GM18858 (cell line): ENCODE measurements around the gene GDF9.

Source experiments
- ATAC-seq: cut with Tn5 transposase; IDR thresholded peaks from one replicate; pipeline ENCODE4 v1.9.1; 2021; ENCODE audit not compliant: unreplicated experiment

Gene GDF9

GRCh38 chr5:132866342-132867045 is at the start of gene GDF9, which contains the start of gene UQCRQ:
Gene GDF9 (minus strand): TSS chr5:132866469. CDS start chr5:132864533, 1,936 bp downstream.
Gene UQCRQ (plus strand): TSS chr5:132866642. CDS start chr5:132866882, 240 bp downstream.
- ATAC-seq = peak; percentile 97

- ATAC-seq = no peak
Observed at GRCh38 chr5:132915681-132916080, 49.4 kb upstream of the GDF9 start.

- no peak for ATAC-seq
Observed at GRCh38 chr5:132909702-132910101, 43.4 kb upstream of the GDF9 start.

GRCh38 chr5:132907161-132907560 is 40.9 kb upstream of the GDF9 start:
- no peak for ATAC-seq

GRCh38 chr5:132905938-132906337 is 39.7 kb upstream of the GDF9 start:
- no peak for ATAC-seq

- no peak for ATAC-seq
Observed at GRCh38 chr5:132901730-132902129, 35.5 kb upstream of the GDF9 start.

- no peak for ATAC-seq
Observed at GRCh38 chr5:132901036-132901435, 34.8 kb upstream of the GDF9 start.

GRCh38 chr5:132898094-132898493 is 31.8 kb upstream of the GDF9 start:
- no peak for ATAC-seq

- ATAC-seq = no peak
Observed at GRCh38 chr5:132896685-132897084, 30.4 kb upstream of the GDF9 start.

- ATAC-seq = no peak
Observed at GRCh38 chr5:132895719-132896305, 29.5 kb upstream of the GDF9 start.

- ATAC-seq = no peak
Observed at GRCh38 chr5:132890817-132891216, 24.5 kb upstream of the GDF9 start.

GRCh38 chr5:132889501-132889900 is 23.2 kb upstream of the GDF9 start:
- no peak for ATAC-seq

GRCh38 chr5:132887283-132887682 is 21.0 kb upstream of the GDF9 start:
- ATAC-seq = no peak

- ATAC-seq = no peak
Observed at GRCh38 chr5:132886064-132886823, 20.0 kb upstream of the GDF9 start.

- no peak for ATAC-seq
Observed at GRCh38 chr5:132884548-132884947, 18.3 kb upstream of the GDF9 start.

GRCh38 chr5:132883261-132883834 is 17.1 kb upstream of the GDF9 start:
- no peak for ATAC-seq

- ATAC-seq = no peak
Observed at GRCh38 chr5:132877938-132878337, 11.7 kb upstream of the GDF9 start.

GRCh38 chr5:132877466-132877865 is 11.2 kb upstream of the GDF9 start:
- no peak for ATAC-seq

GRCh38 chr5:132876020-132876759 is 9.9 kb upstream of the GDF9 start:
- ATAC-seq = no peak

- no peak for ATAC-seq
Observed at GRCh38 chr5:132873930-132874271, 7.6 kb upstream of the GDF9 start.
